OCI-LY7 (cell line): ENCODE measurements around the gene CCDC70.
"Not testable (repeated sequence)": the region's sequence is repeated elsewhere in the genome, so short reads cannot be mapped to it uniquely, and the experiment has no call there.

Experiments
- CTCF ChIP-seq: fragments of 200-600 bp; sonication (generic); conservative IDR thresholded peaks from 2 replicates; pipeline ENCODE4 v1.5.1; 2014; ENCODE audit warnings: mild to moderate bottlenecking, antibody characterized with exemption, low read length, moderate library complexity, mixed read lengths
- EZH2phosphoT487 ChIP-seq: fragments of 200-600 bp; sonication (generic); IDR thresholded peaks from 2 replicates; pipeline ENCODE4 v1.6.1; 2018; ENCODE audit warnings: low read depth, borderline replicate concordance, mild to moderate bottlenecking, mixed run types, antibody characterized with exemption, low read length, moderate library complexity, mixed read lengths

- not testable (repeated sequence) for TF ChIP-seq EZH2phosphoT487, CTCF
Observed at GRCh38 chr13:51824712-51825111, 37.1 kb upstream of the CCDC70 start.
